ENCODE measurements around the gene APOBEC3C.
A peak's percentile ranks its signal among the peaks of the same experiment; 100 is the strongest.
"Not testable (repeated sequence)": the region's sequence is repeated elsewhere in the genome, so short reads cannot be mapped to it uniquely, and the experiment has no call there.

The APOBEC3C gene

DNA sequence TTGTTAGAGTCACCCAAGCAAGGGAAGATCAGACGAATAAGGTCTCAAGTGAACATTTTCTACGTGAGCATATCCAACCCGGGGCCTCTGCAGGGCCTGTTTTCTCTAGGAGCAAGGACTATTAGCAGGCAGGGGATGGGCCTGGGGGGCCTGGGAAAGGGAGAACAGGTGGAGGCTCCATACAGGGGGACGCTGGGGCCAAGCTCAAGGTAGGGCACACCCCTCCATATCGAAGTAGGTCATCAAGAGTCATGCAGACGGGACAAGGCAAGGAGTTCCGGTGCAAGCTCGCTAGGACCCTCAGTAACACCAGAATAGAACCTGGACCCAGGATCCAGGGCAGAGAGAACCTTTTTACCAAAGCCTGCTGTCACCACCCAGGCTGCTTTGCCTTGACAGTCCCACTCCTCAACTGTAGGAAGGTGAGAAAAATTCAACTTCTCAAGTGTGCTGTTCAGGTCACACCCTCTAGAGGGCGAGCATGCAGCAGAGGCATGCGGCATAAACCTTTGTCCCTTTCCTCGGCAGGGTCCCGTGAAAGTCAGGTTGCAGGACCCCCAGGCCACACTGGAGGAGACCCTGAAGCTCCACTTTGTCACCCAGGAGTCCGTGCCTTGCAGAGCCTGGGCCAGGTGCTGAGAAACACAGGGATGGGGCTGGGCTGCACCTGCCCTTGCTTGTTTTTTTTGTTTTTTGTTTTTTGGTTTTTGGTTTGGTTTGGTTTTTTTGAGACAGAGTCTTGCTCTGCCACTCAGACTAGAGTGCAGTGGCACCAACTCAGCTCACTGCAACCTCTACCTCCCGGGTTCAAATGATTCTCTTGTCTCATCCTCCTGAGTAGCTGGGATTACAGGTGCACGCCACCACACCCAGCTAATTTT lies 40.5 kb upstream of the APOBEC3C start:
- Histone ChIP-seq H4K20me1 (ENCODE audit: insufficient read depth, low read length, poor library complexity, severe bottlenecking) (no peaks in the 10 kb centered on the region), H3K79me2 (ENCODE audit: insufficient read depth, low read length) (no peaks in the 10 kb centered on the region), H3K9me2 (replicated peaks; ENCODE audit: low read depth, low read length) (no peaks in the 10 kb centered on the region), H3K9ac (ENCODE audit: low read depth, low read length, poor library complexity, severe bottlenecking) (peak overlapping the region; percentile 29), H3K9me3 (ENCODE audit: insufficient read depth, low read depth, low read length) (no peaks in the 10 kb centered on the region), H3K27me3 (ENCODE audit: insufficient read depth, low read length, poor library complexity, severe bottlenecking) (no peaks in the 10 kb centered on the region), H3F3A (ENCODE audit: low read depth) (no peaks in the 10 kb centered on the region), H2AFZ (ENCODE audit: low read length) (peak overlapping the region; percentile 98), H3K36me3 (ENCODE audit: insufficient read depth, low read length) (no peaks in the 10 kb centered on the region), H3K4me2 (ENCODE audit: low read depth, low read length, poor library complexity, severe bottlenecking) (peak overlapping the region; percentile 51), H3K4me1 (ENCODE audit: insufficient read depth, low read length, poor library complexity, severe bottlenecking) (no peaks in the 10 kb centered on the region), H3K4me3 (ENCODE audit: low read length, poor library complexity, severe bottlenecking) (no peak overlapping the region)
- no peak for TF ChIP-seq EZH2phosphoT487 (IDR thresholded peaks at IDR 0.05; ENCODE audit: borderline replicate concordance)
- TF ChIP-seq, protein P1, sequence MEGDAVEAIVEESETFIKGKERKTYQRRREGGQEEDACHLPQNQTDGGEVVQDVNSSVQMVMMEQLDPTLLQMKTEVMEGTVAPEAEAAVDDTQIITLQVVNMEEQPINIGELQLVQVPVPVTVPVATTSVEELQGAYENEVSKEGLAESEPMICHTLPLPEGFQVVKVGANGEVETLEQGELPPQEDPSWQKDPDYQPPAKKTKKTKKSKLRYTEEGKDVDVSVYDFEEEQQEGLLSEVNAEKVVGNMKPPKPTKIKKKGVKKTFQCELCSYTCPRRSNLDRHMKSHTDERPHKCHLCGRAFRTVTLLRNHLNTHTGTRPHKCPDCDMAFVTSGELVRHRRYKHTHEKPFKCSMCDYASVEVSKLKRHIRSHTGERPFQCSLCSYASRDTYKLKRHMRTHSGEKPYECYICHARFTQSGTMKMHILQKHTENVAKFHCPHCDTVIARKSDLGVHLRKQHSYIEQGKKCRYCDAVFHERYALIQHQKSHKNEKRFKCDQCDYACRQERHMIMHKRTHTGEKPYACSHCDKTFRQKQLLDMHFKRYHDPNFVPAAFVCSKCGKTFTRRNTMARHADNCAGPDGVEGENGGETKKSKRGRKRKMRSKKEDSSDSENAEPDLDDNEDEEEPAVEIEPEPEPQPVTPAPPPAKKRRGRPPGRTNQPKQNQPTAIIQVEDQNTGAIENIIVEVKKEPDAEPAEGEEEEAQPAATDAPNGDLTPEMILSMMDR (conservative IDR thresholded peaks at IDR 0.05; ENCODE audit: low read length): peak; percentile 92

DNA sequence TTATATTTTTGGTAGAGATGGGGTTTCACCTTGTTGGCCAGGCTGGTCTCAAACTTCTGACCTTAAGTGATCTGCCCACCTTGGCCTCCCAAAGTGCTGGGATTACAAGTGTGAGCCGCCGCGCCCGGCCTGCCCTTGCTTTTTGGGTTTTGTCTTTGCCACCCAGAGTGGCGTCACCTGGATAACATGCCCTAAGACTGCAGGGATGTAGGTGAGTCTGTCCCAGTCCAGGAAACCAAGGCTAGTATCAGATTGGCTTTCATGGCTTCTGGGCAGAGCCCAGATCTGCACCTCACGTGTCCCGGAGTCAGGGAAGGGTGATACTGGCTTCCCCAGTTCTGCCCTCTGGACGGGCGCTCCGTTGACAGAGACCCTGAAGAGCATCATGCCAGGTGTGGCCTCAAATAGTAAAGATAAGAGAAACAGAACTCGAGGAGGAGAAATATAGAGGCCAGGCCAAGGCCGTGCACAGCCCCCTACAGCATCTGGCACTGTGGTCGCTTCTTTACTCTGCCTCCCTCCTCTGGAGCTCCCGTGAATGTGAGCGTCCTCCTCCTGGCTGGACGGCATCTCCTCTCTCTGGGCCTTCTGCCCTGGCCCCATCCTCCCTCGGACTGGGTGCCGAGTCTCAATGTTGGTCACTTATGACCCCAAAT lies 39.8 kb upstream of the APOBEC3C start:
- H3K36me3 ChIP-seq (ENCODE audit: insufficient read depth, low read length): no peaks in the 10 kb centered on the region
- H3K9me3 ChIP-seq (ENCODE audit: insufficient read depth, low read depth, low read length): no peaks in the 10 kb centered on the region
- H3K79me2 ChIP-seq (ENCODE audit: insufficient read depth, low read length): no peaks in the 10 kb centered on the region
- H2AFZ ChIP-seq (ENCODE audit: low read length): no peak overlapping the region; the same call in 1 of the 2 replicates
- no peaks in the 10 kb centered on the region for H4K20me1 ChIP-seq (ENCODE audit: insufficient read depth, low read length, poor library complexity, severe bottlenecking)
- no peaks in the 10 kb centered on the region for H3K9me2 ChIP-seq (replicated peaks; ENCODE audit: low read depth, low read length)
- no peak overlapping the region for H3K9ac ChIP-seq (ENCODE audit: low read depth, low read length, poor library complexity, severe bottlenecking)
- H3K27me3 ChIP-seq (ENCODE audit: insufficient read depth, low read length, poor library complexity, severe bottlenecking): no peaks in the 10 kb centered on the region
- H3K4me1 ChIP-seq (ENCODE audit: insufficient read depth, low read length, poor library complexity, severe bottlenecking): no peaks in the 10 kb centered on the region
- H3K4me3 ChIP-seq (ENCODE audit: low read length, poor library complexity, severe bottlenecking): no peak overlapping the region
- no peaks in the 10 kb centered on the region for H3F3A ChIP-seq (ENCODE audit: low read depth)
- no peak for TF ChIP-seq EZH2phosphoT487 (IDR thresholded peaks at IDR 0.05; ENCODE audit: borderline replicate concordance)
- TF ChIP-seq, protein P1 (conservative IDR thresholded peaks at IDR 0.05; ENCODE audit: low read length): no peak
- no peak overlapping the region for H3K4me2 ChIP-seq (ENCODE audit: low read depth, low read length, poor library complexity, severe bottlenecking)

DNA sequence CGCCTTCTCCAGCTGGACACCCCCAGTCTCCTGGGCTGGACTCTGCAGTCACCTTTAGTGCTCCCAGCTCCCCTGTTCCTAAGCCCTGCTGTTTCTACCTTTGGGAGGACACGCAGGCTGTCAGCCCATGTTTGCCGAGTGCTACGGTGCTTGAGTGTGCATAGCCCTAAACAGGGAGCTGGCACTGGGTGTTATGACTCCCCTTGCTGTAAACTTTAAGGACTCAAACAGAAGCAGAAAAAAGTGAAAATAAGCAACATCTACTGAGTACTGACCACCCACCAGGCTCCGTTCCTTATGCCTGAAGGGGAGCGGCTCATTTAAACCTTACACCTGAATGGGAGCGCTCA lies 39.3 kb upstream of the APOBEC3C start:
- no peaks in the 10 kb centered on the region for H4K20me1 ChIP-seq (ENCODE audit: insufficient read depth, low read length, poor library complexity, severe bottlenecking)
- TF ChIP-seq, protein P1 (conservative IDR thresholded peaks at IDR 0.05; ENCODE audit: low read length): no peak
- no peak for TF ChIP-seq EZH2phosphoT487 (IDR thresholded peaks at IDR 0.05; ENCODE audit: borderline replicate concordance)

DNA sequence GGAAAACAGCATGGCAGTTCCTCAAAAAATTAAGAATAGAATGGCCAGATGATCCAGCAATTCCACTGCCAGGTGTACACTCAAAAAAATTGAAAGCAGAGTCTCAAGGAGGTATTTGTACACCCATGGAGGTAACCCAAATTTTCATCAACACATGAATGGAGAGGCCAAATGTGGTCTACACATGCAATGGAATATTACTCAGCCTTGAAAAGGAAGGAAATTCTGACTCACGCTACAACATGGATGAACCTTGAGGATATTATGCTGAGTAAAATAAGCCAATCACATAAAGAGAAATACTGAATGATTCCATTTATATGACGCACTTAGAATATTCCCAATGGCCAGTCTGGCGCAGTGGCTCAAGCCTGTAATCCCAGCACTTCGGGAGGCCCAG lies 36.8 kb upstream of the APOBEC3C start:
- H3K79me2 ChIP-seq (ENCODE audit: insufficient read depth, low read length); H3K27me3 ChIP-seq (ENCODE audit: insufficient read depth, low read length, poor library complexity, severe bottlenecking); H3K4me3 ChIP-seq (ENCODE audit: low read length, poor library complexity, severe bottlenecking); H2AFZ ChIP-seq (ENCODE audit: low read length); H3K9me3 ChIP-seq (ENCODE audit: insufficient read depth, low read depth, low read length); H3K9me2 ChIP-seq (replicated peaks; ENCODE audit: low read depth, low read length); H3K4me1 ChIP-seq (ENCODE audit: insufficient read depth, low read length, poor library complexity, severe bottlenecking); H3K4me2 ChIP-seq (ENCODE audit: low read depth, low read length, poor library complexity, severe bottlenecking); H3K9ac ChIP-seq (ENCODE audit: low read depth, low read length, poor library complexity, severe bottlenecking); H4K20me1 ChIP-seq (ENCODE audit: insufficient read depth, low read length, poor library complexity, severe bottlenecking); H3K36me3 ChIP-seq (ENCODE audit: insufficient read depth, low read length); H3F3A ChIP-seq (ENCODE audit: low read depth): not testable (repeated sequence)

More for the DNA sequence above, 39.3 kb upstream of the APOBEC3C start:
- H3K27me3 ChIP-seq (ENCODE audit: insufficient read depth, low read length, poor library complexity, severe bottlenecking): no peaks in the 10 kb centered on the region
- H3K9me3 ChIP-seq (ENCODE audit: insufficient read depth, low read depth, low read length): no peaks in the 10 kb centered on the region
- H2AFZ ChIP-seq (ENCODE audit: low read length): no peak overlapping the region
- no peak overlapping the region for H3K9ac ChIP-seq (ENCODE audit: low read depth, low read length, poor library complexity, severe bottlenecking)
- no peak overlapping the region for H3K4me2 ChIP-seq (ENCODE audit: low read depth, low read length, poor library complexity, severe bottlenecking)
- no peak overlapping the region for H3K4me3 ChIP-seq (ENCODE audit: low read length, poor library complexity, severe bottlenecking)
- H3K9me2 ChIP-seq (replicated peaks; ENCODE audit: low read depth, low read length): no peaks in the 10 kb centered on the region
- H3F3A ChIP-seq (ENCODE audit: low read depth): no peaks in the 10 kb centered on the region
- no peaks in the 10 kb centered on the region for H3K4me1 ChIP-seq (ENCODE audit: insufficient read depth, low read length, poor library complexity, severe bottlenecking)
- H3K36me3 ChIP-seq (ENCODE audit: insufficient read depth, low read length): no peaks in the 10 kb centered on the region
- H3K79me2 ChIP-seq (ENCODE audit: insufficient read depth, low read length): no peaks in the 10 kb centered on the region

DNA sequence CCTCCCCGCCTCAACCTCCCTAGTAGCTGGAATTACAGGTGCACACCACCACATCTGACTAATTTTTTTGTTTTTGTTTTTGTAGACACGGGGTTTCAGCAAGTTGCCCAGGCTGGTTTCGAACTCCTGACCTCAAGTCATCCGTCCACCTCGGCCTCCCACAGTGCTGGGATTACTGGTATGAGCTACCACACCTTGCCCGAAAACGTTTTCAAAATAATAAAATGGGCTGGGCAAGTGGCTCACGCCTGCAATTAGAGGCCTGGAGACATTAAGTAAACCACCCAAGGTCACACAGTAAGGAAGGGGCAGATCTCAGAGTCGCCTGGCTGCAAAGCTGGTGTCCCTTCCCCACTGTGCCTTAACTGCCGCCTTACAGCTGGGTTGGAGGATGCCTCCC lies 33.5 kb upstream of the APOBEC3C start:
- Histone ChIP-seq H3K79me2 (ENCODE audit: insufficient read depth, low read length) (peaks cover 20% of the 10 kb centered on the region), H3K4me1 (ENCODE audit: insufficient read depth, low read length, poor library complexity, severe bottlenecking) (peaks cover 16% of the 10 kb centered on the region)
- not testable (repeated sequence) for H3K4me2 ChIP-seq (ENCODE audit: low read depth, low read length, poor library complexity, severe bottlenecking); H3K36me3 ChIP-seq (ENCODE audit: insufficient read depth, low read length); H2AFZ ChIP-seq (ENCODE audit: low read length); H3K9ac ChIP-seq (ENCODE audit: low read depth, low read length, poor library complexity, severe bottlenecking); H3K4me3 ChIP-seq (ENCODE audit: low read length, poor library complexity, severe bottlenecking); H3K27me3 ChIP-seq (ENCODE audit: insufficient read depth, low read length, poor library complexity, severe bottlenecking); H3K9me2 ChIP-seq (replicated peaks; ENCODE audit: low read depth, low read length); H3F3A ChIP-seq (ENCODE audit: low read depth); H3K9me3 ChIP-seq (ENCODE audit: insufficient read depth, low read depth, low read length); H4K20me1 ChIP-seq (ENCODE audit: insufficient read depth, low read length, poor library complexity, severe bottlenecking)
